ENCODE data around the gene SERAC1.
"Not testable (repeated sequence)": the region's sequence is repeated elsewhere in the genome, so short reads cannot be mapped to it uniquely, and the experiment has no call there.

Gene SERAC1

GRCh38 chr6:158168040-158168289 is at the start of gene SERAC1:
Gene SERAC1 (minus strand): TSS chr6:158168262. CDS start chr6:158158363, 9,899 bp downstream.
- in situ Hi-C loops (cut with HindIII; ENCODE audit: low pct_ligation_motif_present, low pct_unique_long_range_greater_than_20kb, low sequenced_read_pairs), result no loop called here

GRCh38 chr6:158213925-158214674 is 46.0 kb upstream of the SERAC1 start:
- in situ Hi-C loops (cut with HindIII; ENCODE audit: low pct_ligation_motif_present, low pct_unique_long_range_greater_than_20kb, low sequenced_read_pairs), result no loop called here
- peak; percentile 72 for DNase-seq

More at GRCh38 chr6:158168040-158168289, at the start of gene SERAC1:
- DNase-seq, result no peak

- in situ Hi-C loops (cut with HindIII; ENCODE audit: low pct_ligation_motif_present, low pct_unique_long_range_greater_than_20kb, low sequenced_read_pairs), result no loop called here
- DNase-seq, result no peak
Observed at GRCh38 chr6:158211273-158212055, 43.4 kb upstream of the SERAC1 start.

GRCh38 chr6:158209582-158210333 is 41.7 kb upstream of the SERAC1 start:
- in situ Hi-C loops (cut with HindIII; ENCODE audit: low pct_ligation_motif_present, low pct_unique_long_range_greater_than_20kb, low sequenced_read_pairs); DNase-seq: not testable (repeated sequence)

- in situ Hi-C loops (cut with HindIII; ENCODE audit: low pct_ligation_motif_present, low pct_unique_long_range_greater_than_20kb, low sequenced_read_pairs); DNase-seq: not testable (repeated sequence)
Observed at GRCh38 chr6:158208226-158209030, 40.4 kb upstream of the SERAC1 start.

- in situ Hi-C loops (cut with HindIII; ENCODE audit: low pct_ligation_motif_present, low pct_unique_long_range_greater_than_20kb, low sequenced_read_pairs), result no loop called here
- DNase-seq, result no peak
Observed at GRCh38 chr6:158207422-158207788, 39.3 kb upstream of the SERAC1 start.

- in situ Hi-C loops (cut with HindIII; ENCODE audit: low pct_ligation_motif_present, low pct_unique_long_range_greater_than_20kb, low sequenced_read_pairs), result no loop called here
- no peak for DNase-seq
Observed at GRCh38 chr6:158206740-158207421, 38.8 kb upstream of the SERAC1 start.

GRCh38 chr6:158205169-158205944 is 37.3 kb upstream of the SERAC1 start:
- DNase-seq, result peak; percentile 10
- in situ Hi-C loops (cut with HindIII; ENCODE audit: low pct_ligation_motif_present, low pct_unique_long_range_greater_than_20kb, low sequenced_read_pairs), result no loop called here

GRCh38 chr6:158198461-158198860 is 30.4 kb upstream of the SERAC1 start:
- no peak for DNase-seq
- in situ Hi-C loops (cut with HindIII; ENCODE audit: low pct_ligation_motif_present, low pct_unique_long_range_greater_than_20kb, low sequenced_read_pairs), result no loop called here

- DNase-seq, result no peak
- in situ Hi-C loops (cut with HindIII; ENCODE audit: low pct_ligation_motif_present, low pct_unique_long_range_greater_than_20kb, low sequenced_read_pairs), result no loop called here
Observed at GRCh38 chr6:158194487-158195280, 26.6 kb upstream of the SERAC1 start.

- in situ Hi-C loops (cut with HindIII; ENCODE audit: low pct_ligation_motif_present, low pct_unique_long_range_greater_than_20kb, low sequenced_read_pairs), result no loop called here
- DNase-seq, result no peak
Observed at GRCh38 chr6:158191761-158192160, 23.7 kb upstream of the SERAC1 start.

GRCh38 chr6:158191032-158191431 is 23.0 kb upstream of the SERAC1 start:
- in situ Hi-C loops (cut with HindIII; ENCODE audit: low pct_ligation_motif_present, low pct_unique_long_range_greater_than_20kb, low sequenced_read_pairs), result no loop called here
- no peak for DNase-seq

- in situ Hi-C loops (cut with HindIII; ENCODE audit: low pct_ligation_motif_present, low pct_unique_long_range_greater_than_20kb, low sequenced_read_pairs), result no loop called here
- DNase-seq, result no peak
Observed at GRCh38 chr6:158188591-158188990, 20.5 kb upstream of the SERAC1 start.

- DNase-seq, result no peak
- in situ Hi-C loops (cut with HindIII; ENCODE audit: low pct_ligation_motif_present, low pct_unique_long_range_greater_than_20kb, low sequenced_read_pairs), result no loop called here
Observed at GRCh38 chr6:158185729-158186456, 17.8 kb upstream of the SERAC1 start.

GRCh38 chr6:158184608-158185007 is 16.5 kb upstream of the SERAC1 start:
- no peak for DNase-seq
- in situ Hi-C loops (cut with HindIII; ENCODE audit: low pct_ligation_motif_present, low pct_unique_long_range_greater_than_20kb, low sequenced_read_pairs), result no loop called here

Measured in ACHN (cell line).